GM18951 (cell line): ENCODE measurements around the gene CD9.
"Not testable (repeated sequence)": the region's sequence is repeated elsewhere in the genome, so short reads cannot be mapped to it uniquely, and the experiment has no call there.

Experiments used
- POLR2A ChIP-seq: IDR thresholded peaks from 4 replicates; pipeline ENCODE4 v1.6.1; 2011; ENCODE audit warnings: mild to moderate bottlenecking; ENCODE audit not compliant: insufficient read length, insufficient read depth; ENCODE audit errors: extremely low read depth
- in situ Hi-C: fragments of 300-500 bp; cut with MboI; formaldehyde crosslinking; loops from one replicate; pipeline ENCODE4 v1.12.0; 2022; ENCODE audit warnings: low sequenced_read_pairs, mixed read lengths, inconsistent platforms; ENCODE audit not compliant: unreplicated experiment

The CD9 gene

GRCh38 chr12:6200256-6201212, at the start of gene CD9:
TSS of gene CD9 (plus strand) at chr12:6200400. CDS start at chr12:6200500, 100 bp downstream.
- in situ Hi-C loops: no loop called here
- TF ChIP-seq POLR2A: no peak

GRCh38 chr12:6154730-6155459, 45.3 kb upstream of the CD9 start:
- in situ Hi-C loops: no loop called here
- no peak for TF ChIP-seq POLR2A

- TF ChIP-seq POLR2A: no peak
- in situ Hi-C loops: no loop called here
Observed at GRCh38 chr12:6157482-6157881, 42.7 kb upstream of the CD9 start.

- in situ Hi-C loops: no loop called here
- no peak for TF ChIP-seq POLR2A
Observed at GRCh38 chr12:6158255-6158654, 41.9 kb upstream of the CD9 start.

- in situ Hi-C loops: no loop called here
Observed at GRCh38 chr12:6158749-6159148, 41.5 kb upstream of the CD9 start.

GRCh38 chr12:6159166-6160011, 40.8 kb upstream of the CD9 start:
- in situ Hi-C loops: not testable (repeated sequence)

More at GRCh38 chr12:6158749-6159148, 41.5 kb upstream of the CD9 start:
- no peak for TF ChIP-seq POLR2A

GRCh38 chr12:6160049-6160649, 40.1 kb upstream of the CD9 start:
- in situ Hi-C loops: not testable (repeated sequence)

GRCh38 chr12:6161124-6161882, 38.9 kb upstream of the CD9 start:
- in situ Hi-C loops: no loop called here

GRCh38 chr12:6163416-6164060, 36.7 kb upstream of the CD9 start:
- in situ Hi-C loops: no loop called here
- no peak for TF ChIP-seq POLR2A

More at GRCh38 chr12:6161124-6161882, 38.9 kb upstream of the CD9 start:
- no peak for TF ChIP-seq POLR2A

- TF ChIP-seq POLR2A: no peak
Observed at GRCh38 chr12:6165395-6165794, 34.8 kb upstream of the CD9 start.

GRCh38 chr12:6166808-6167207, 33.4 kb upstream of the CD9 start:
- in situ Hi-C loops: no loop called here
- TF ChIP-seq POLR2A: no peak

More at GRCh38 chr12:6165395-6165794, 34.8 kb upstream of the CD9 start:
- in situ Hi-C loops: no loop called here
